Endothelial cell of coronary artery (primary cell): Measurements from ENCODE around the gene CD82. TPM values are rescaled to one million over a fixed set of nuclear protein-coding genes. Genes with fewer than 3 reads are reported as not detected.

ENCODE experiments used
- total RNA-seq: library from RNA; depleted of rRNA; stranded (reverse); fragments of >200 nt; gene quantifications from 2 replicates; pipeline ENCODE4 v1.2.3, GENCODE V29; 2014

Gene CD82
- 23.8 and 27.2 TPM in 2 replicates for total RNA-seq

DNA sequence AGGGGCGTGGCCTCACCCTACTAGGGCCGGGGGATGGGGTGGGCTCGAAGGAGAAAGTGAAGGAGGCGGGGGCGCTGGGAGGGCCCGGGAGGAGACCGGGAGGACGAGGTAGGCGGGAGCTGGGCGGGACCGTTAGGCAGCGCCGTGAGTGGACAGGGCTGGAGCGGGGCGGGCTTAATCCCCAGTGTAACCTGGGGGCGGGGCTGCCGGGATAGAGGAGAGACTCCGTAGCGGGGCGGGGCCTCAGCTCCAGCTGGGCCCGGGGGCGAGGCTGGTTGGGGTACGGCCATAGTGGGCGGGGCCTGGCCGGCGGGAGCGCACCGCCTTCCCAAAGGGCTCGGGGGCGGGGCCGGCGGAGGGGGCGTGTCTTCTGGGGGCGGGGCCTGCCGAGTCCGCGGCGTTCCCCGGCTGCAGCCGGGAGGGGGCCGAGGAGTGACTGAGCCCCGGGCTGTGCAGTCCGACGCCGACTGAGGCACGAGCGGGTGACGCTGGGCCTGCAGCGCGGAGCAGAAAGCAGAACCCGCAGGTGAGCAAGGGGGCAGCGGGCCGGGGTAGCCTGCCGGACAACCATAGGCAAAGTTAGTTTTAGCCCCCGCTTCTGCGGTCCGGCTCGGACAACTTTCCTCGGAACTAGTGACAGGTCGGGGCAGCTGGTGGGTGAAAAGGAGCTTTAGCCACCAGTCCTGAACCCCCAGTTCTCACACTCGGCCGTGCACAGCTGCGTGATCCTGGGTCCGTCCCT lies at the start of gene CD82:
Gene CD82, plus strand, starts transcription at position 453 of the 742 bp plus-strand sequence. CDS start 29,000 bp downstream, outside the sequence.

Other genes starting within 250 kb of the CD82 start
- 16.3 and 21.2 TPM in 2 replicates for gene TSPAN18, start 161.3 kb downstream of the CD82 start, total RNA-seq